SK-N-SH treated with all-trans-retinoic acid at 6 μM for 48 hours (cell line): ENCODE results near the gene DYNC1LI2.

Experiments
- ATAC-seq: fragments of 200-7000 bp; cut with Tn5 transposase; 3 replicates; pipeline ENCODE4 v1.9.1; 2020; ENCODE audit warnings: mild to moderate bottlenecking, moderate library complexity
- BACH2 ChIP-seq: fragments of 250-450 bp; sonication (Bioruptor Pico); IDR thresholded peaks from 2 replicates; pipeline ENCODE4 v1.9.0; 2021; ENCODE audit warnings: mild to moderate bottlenecking, borderline replicate concordance
- CSDC2 ChIP-seq: fragments of 250-450 bp; sonication (Bioruptor Pico); IDR thresholded peaks from 2 replicates; pipeline ENCODE4 v1.5.0; 2020; ENCODE audit warnings: mild to moderate bottlenecking, moderate library complexity
- CSRNP3 ChIP-seq: fragments of 250-450 bp; sonication (Bioruptor Pico); IDR thresholded peaks from 2 replicates; pipeline ENCODE4 v1.5.1; 2021; ENCODE audit warnings: mild to moderate bottlenecking, moderate library complexity
- ESRRG ChIP-seq: fragments of 250-450 bp; sonication (Bioruptor Pico); IDR thresholded peaks from 2 replicates; pipeline ENCODE4 v1.6.1; 2021; ENCODE audit warnings: mild to moderate bottlenecking
- GLIS3 ChIP-seq: fragments of 250-450 bp; sonication (Bioruptor Pico); IDR thresholded peaks from 2 replicates; pipeline ENCODE4 v1.5.0; 2020; ENCODE audit warnings: mild to moderate bottlenecking, moderate library complexity
- ISL1 ChIP-seq: fragments of 250-450 bp; sonication (Bioruptor Pico); IDR thresholded peaks from 2 replicates; pipeline ENCODE4 v2.1.2; 2022; ENCODE audit warnings: mild to moderate bottlenecking, moderate library complexity
- OSR1 ChIP-seq: fragments of 250-450 bp; sonication (Bioruptor Pico); IDR thresholded peaks from 2 replicates; pipeline ENCODE4 v1.8.0; 2022; ENCODE audit warnings: moderate library complexity, mild to moderate bottlenecking, inconsistent platforms
- POU6F1 ChIP-seq: fragments of 250-450 bp; sonication (Bioruptor Pico); IDR thresholded peaks from 2 replicates; pipeline ENCODE4 v1.8.0; 2021; ENCODE audit warnings: low read depth, mild to moderate bottlenecking, moderate library complexity, borderline replicate concordance
- SNAI2 ChIP-seq: fragments of 250-450 bp; sonication (Bioruptor Pico); IDR thresholded peaks from 2 replicates; pipeline ENCODE4 v1.5.0; 2020; ENCODE audit warnings: mild to moderate bottlenecking, moderate library complexity
- TCF4 ChIP-seq: fragments of 250-450 bp; sonication (Bioruptor Pico); IDR thresholded peaks from 2 replicates; pipeline ENCODE4 v1.8.0; 2021; ENCODE audit warnings: mild to moderate bottlenecking, moderate library complexity, borderline replicate concordance
- TOX ChIP-seq: fragments of 250-450 bp; sonication (Bioruptor Pico); IDR thresholded peaks from 2 replicates; pipeline ENCODE4 v1.8.0; 2021; ENCODE audit warnings: mild to moderate bottlenecking, moderate library complexity, borderline replicate concordance
- ZFP3 ChIP-seq: fragments of 250-450 bp; sonication (Bioruptor Pico); IDR thresholded peaks from 2 replicates; pipeline ENCODE4 v1.5.0; 2020; ENCODE audit warnings: mild to moderate bottlenecking, moderate library complexity
- ZFP30 ChIP-seq: fragments of 450-650 bp; formaldehyde crosslinking; IDR thresholded peaks from 2 replicates; pipeline ENCODE4 v1.5.0; 2022; ENCODE audit warnings: mild to moderate bottlenecking, moderate library complexity
- ZNF70 ChIP-seq: fragments of 450-650 bp; formaldehyde crosslinking; IDR thresholded peaks from 2 replicates; pipeline ENCODE4 v1.5.0; 2020; ENCODE audit warnings: mild to moderate bottlenecking, moderate library complexity
- ZNF8 ChIP-seq: fragments of 450-650 bp; formaldehyde crosslinking; IDR thresholded peaks from 2 replicates; pipeline ENCODE4 v1.5.0; 2020; ENCODE audit warnings: mild to moderate bottlenecking, moderate library complexity
- TF ChIP-seq, protein P1 (sequence below): fragments of 250-450 bp; sonication (Bioruptor Pico); IDR thresholded peaks from 2 replicates; pipeline ENCODE4 v1.5.0; 2020; ENCODE audit warnings: mild to moderate bottlenecking, moderate library complexity
- TF ChIP-seq, protein P2 (sequence below): fragments of 250-450 bp; sonication (Bioruptor Pico); IDR thresholded peaks from 2 replicates; pipeline ENCODE4 v1.8.0; 2020; ENCODE audit warnings: mild to moderate bottlenecking, moderate library complexity, borderline replicate concordance
- TF ChIP-seq, protein P3 (sequence below): fragments of 250-450 bp; sonication (Bioruptor Pico); IDR thresholded peaks from 2 replicates; pipeline ENCODE4 v1.5.1; 2020; ENCODE audit warnings: low read depth, mild to moderate bottlenecking, moderate library complexity

DYNC1LI2 gene

GRCh38 chr16:66698046-66698445 lies 53.4 kb downstream of the DYNC1LI2 start:
- ATAC-seq, result no peak
- TF ChIP-seq, protein P1, sequence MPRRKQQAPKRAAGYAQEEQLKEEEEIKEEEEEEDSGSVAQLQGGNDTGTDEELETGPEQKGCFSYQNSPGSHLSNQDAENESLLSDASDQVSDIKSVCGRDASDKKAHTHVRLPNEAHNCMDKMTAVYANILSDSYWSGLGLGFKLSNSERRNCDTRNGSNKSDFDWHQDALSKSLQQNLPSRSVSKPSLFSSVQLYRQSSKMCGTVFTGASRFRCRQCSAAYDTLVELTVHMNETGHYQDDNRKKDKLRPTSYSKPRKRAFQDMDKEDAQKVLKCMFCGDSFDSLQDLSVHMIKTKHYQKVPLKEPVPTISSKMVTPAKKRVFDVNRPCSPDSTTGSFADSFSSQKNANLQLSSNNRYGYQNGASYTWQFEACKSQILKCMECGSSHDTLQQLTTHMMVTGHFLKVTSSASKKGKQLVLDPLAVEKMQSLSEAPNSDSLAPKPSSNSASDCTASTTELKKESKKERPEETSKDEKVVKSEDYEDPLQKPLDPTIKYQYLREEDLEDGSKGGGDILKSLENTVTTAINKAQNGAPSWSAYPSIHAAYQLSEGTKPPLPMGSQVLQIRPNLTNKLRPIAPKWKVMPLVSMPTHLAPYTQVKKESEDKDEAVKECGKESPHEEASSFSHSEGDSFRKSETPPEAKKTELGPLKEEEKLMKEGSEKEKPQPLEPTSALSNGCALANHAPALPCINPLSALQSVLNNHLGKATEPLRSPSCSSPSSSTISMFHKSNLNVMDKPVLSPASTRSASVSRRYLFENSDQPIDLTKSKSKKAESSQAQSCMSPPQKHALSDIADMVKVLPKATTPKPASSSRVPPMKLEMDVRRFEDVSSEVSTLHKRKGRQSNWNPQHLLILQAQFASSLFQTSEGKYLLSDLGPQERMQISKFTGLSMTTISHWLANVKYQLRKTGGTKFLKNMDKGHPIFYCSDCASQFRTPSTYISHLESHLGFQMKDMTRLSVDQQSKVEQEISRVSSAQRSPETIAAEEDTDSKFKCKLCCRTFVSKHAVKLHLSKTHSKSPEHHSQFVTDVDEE, result no peak
- TF ChIP-seq, protein P2, sequence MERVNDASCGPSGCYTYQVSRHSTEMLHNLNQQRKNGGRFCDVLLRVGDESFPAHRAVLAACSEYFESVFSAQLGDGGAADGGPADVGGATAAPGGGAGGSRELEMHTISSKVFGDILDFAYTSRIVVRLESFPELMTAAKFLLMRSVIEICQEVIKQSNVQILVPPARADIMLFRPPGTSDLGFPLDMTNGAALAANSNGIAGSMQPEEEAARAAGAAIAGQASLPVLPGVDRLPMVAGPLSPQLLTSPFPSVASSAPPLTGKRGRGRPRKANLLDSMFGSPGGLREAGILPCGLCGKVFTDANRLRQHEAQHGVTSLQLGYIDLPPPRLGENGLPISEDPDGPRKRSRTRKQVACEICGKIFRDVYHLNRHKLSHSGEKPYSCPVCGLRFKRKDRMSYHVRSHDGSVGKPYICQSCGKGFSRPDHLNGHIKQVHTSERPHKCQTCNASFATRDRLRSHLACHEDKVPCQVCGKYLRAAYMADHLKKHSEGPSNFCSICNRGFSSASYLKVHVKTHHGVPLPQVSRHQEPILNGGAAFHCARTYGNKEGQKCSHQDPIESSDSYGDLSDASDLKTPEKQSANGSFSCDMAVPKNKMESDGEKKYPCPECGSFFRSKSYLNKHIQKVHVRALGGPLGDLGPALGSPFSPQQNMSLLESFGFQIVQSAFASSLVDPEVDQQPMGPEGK (CRISPR knock-in tag), result no peak
- no peak for TF ChIP-seq GLIS3
- no peak for TF ChIP-seq POU6F1 (CRISPR knock-in tag)
- no peak for TF ChIP-seq BACH2 (CRISPR knock-in tag)

GRCh38 chr16:66696669-66697630 lies 54.5 kb downstream of the DYNC1LI2 start, which contains the start of gene CMTM4:
Gene CMTM4, minus strand, starts transcription at chr16:66696743. Its CDS starts 218 bp downstream, at chr16:66696525.
- TF ChIP-seq GLIS3, result no peak
- no peak for TF ChIP-seq ZFP3 (CRISPR knock-in tag)
- TF ChIP-seq SNAI2 (CRISPR knock-in tag), result no peak
- TF ChIP-seq TOX, result no peak
- TF ChIP-seq CSDC2 (CRISPR knock-in tag), result no peak
- TF ChIP-seq OSR1 (CRISPR knock-in tag), result no peak
- TF ChIP-seq, protein P3, sequence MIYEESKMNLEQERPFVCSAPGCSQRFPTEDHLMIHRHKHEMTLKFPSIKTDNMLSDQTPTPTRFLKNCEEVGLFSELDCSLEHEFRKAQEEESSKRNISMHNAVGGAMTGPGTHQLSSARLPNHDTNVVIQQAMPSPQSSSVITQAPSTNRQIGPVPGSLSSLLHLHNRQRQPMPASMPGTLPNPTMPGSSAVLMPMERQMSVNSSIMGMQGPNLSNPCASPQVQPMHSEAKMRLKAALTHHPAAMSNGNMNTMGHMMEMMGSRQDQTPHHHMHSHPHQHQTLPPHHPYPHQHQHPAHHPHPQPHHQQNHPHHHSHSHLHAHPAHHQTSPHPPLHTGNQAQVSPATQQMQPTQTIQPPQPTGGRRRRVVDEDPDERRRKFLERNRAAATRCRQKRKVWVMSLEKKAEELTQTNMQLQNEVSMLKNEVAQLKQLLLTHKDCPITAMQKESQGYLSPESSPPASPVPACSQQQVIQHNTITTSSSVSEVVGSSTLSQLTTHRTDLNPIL, result no peak
- no peak for TF ChIP-seq BACH2 (CRISPR knock-in tag)
- ATAC-seq, result peak; percentile 94

GRCh38 chr16:66695935-66696668 lies 55.3 kb downstream of the DYNC1LI2 start:
- TF ChIP-seq, protein P3, result no peak
- TF ChIP-seq ZNF70 (CRISPR knock-in tag) (no peak), ESRRG (CRISPR knock-in tag) (no peak), CSRNP3 (no peak), GLIS3 (no peak), ZNF8 (CRISPR knock-in tag) (no peak), ZFP30 (CRISPR knock-in tag) (no peak), SNAI2 (CRISPR knock-in tag) (no peak), ISL1 (CRISPR knock-in tag) (no peak), POU6F1 (CRISPR knock-in tag) (no peak), OSR1 (CRISPR knock-in tag) (no peak), TCF4 (CRISPR knock-in tag) (no peak)
- TF ChIP-seq, protein P2 (CRISPR knock-in tag), result no peak
- peak; percentile 21 for ATAC-seq
